ENCODE measurements around the gene LCLAT1. TPM values are rescaled to one million over a fixed set of nuclear protein-coding genes. Genes with fewer than 3 reads are reported as not detected.

The LCLAT1 gene
- total and polyA plus RNA-seq, 2 donors (not counting 1 experiment from before 2014, with no cell fraction given): 5.1 to 21.9 TPM

DNA sequence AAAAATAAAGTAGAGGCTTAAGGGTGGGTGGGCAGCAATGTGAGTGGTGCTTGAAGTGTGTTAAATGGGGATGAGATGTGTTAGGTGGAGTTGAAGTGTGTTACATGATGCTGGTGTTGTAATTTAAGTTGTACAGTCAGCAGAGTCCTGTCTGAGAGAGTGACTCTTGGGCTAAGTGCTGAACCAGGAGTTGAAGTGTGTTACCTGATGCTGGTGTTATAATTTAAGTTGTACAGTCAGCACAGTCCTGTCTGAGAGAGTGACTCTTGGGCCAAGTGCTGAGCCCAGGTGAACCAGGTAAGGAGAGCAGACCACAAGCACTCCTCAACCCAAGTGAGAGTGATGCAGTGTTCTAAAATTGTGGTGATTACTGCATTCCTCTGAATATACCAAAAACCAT is 40.6 kb downstream of the LCLAT1 start:
- Histone ChIP-seq H3K27ac (ENCODE audit: low read length in 2 of 2) (no peak overlapping the region), H3K4me1 (ENCODE audit: control insufficient read depth in 2 of 2, insufficient read depth in 2 of 2, low read length in 2 of 2) (peaks cover 5 to 28% of the 10 kb centered on the region in 2 donors), H4K20me1 (ENCODE audit: control insufficient read depth, insufficient read depth, low read length, poor library complexity, severe bottlenecking) (no peaks in the 10 kb centered on the region), H3K4me2 (replicated peaks; ENCODE audit: low read depth, low read length, poor library complexity, severe bottlenecking) (no peak overlapping the region), H3K9me3 (ENCODE audit: control extremely low read depth in 1 of 3, control insufficient read depth in 2 of 3, insufficient read depth in 1 of 3, low read length in 2 of 3) (no peaks in the 10 kb centered on the region), H3K4me3 (ENCODE audit: control extremely low read depth in 1 of 5, extremely low read depth in 1 of 5, insufficient read depth in 1 of 5, low read depth in 2 of 5, low read length in 4 of 5) (no peak overlapping the region), H3K36me3 (replicated peaks in 1 of 2; ENCODE audit: control extremely low read depth in 1 of 2, control insufficient read depth in 1 of 2, extremely low read depth in 1 of 2, insufficient read depth in 2 of 2, low read length in 1 of 2) (no peaks in the 10 kb centered on the region), H3K9ac (ENCODE audit: low read length) (no peak overlapping the region), H3K27me3 (replicated peaks in 1 of 4; ENCODE audit: control extremely low read depth in 1 of 4, control insufficient read depth in 3 of 4, insufficient read depth in 4 of 4, low read length in 3 of 4) (no peaks in the 10 kb centered on the region), H3K79me2 (ENCODE audit: control insufficient read depth, insufficient read depth, low read length) (peaks cover 56% of the 10 kb centered on the region), H2AFZ (ENCODE audit: insufficient read depth, low read depth, low read length, poor library complexity, severe bottlenecking) (no peak overlapping the region)
- ChIA-PET CTCF (no interaction called here), POLR2A (no interaction called here)
- Mint-ChIP-seq H3K4me1 (peaks cover 49% of the 10 kb centered on the region), H3K4me3 (no peak overlapping the region), H3K27ac (no peak overlapping the region), H3K9me3 (ENCODE audit: insufficient read depth) (no peaks in the 10 kb centered on the region), H3K27me3 (no peaks in the 10 kb centered on the region)
- DNase-seq (no peak), ATAC-seq (ENCODE audit: low read depth) (no peak)
- intact Hi-C loops (cut with micrococcal nuclease): loop anchor here (5.0 kb wide), 1 partner anchor 40 kb away; the partner anchor contains the start of gene LCLAT1
- TF ChIP-seq, protein P1, sequence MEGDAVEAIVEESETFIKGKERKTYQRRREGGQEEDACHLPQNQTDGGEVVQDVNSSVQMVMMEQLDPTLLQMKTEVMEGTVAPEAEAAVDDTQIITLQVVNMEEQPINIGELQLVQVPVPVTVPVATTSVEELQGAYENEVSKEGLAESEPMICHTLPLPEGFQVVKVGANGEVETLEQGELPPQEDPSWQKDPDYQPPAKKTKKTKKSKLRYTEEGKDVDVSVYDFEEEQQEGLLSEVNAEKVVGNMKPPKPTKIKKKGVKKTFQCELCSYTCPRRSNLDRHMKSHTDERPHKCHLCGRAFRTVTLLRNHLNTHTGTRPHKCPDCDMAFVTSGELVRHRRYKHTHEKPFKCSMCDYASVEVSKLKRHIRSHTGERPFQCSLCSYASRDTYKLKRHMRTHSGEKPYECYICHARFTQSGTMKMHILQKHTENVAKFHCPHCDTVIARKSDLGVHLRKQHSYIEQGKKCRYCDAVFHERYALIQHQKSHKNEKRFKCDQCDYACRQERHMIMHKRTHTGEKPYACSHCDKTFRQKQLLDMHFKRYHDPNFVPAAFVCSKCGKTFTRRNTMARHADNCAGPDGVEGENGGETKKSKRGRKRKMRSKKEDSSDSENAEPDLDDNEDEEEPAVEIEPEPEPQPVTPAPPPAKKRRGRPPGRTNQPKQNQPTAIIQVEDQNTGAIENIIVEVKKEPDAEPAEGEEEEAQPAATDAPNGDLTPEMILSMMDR (IDR thresholded peaks at IDR 0.05): no peak
- TF ChIP-seq EZH2 (IDR thresholded peaks at IDR 0.05; ENCODE audit: borderline replicate concordance, insufficient read depth, low read depth, low read length, poor library complexity, severe bottlenecking): no peak

GRCh38 chr2:30488012-30488659 is 41.1 kb downstream of the LCLAT1 start:
- ATAC-seq (ENCODE audit: low read depth) (no peak), DNase-seq (no peak)
- Mint-ChIP-seq H3K4me1 (peaks cover 53% of the 10 kb centered on the region), H3K27ac (no peak overlapping the region), H3K4me3 (no peak overlapping the region), H3K9me3 (ENCODE audit: insufficient read depth) (no peaks in the 10 kb centered on the region), H3K27me3 (no peaks in the 10 kb centered on the region)
- H2AFZ ChIP-seq (ENCODE audit: insufficient read depth, low read depth, low read length, poor library complexity, severe bottlenecking): no peak overlapping the region
- no peaks in the 10 kb centered on the region for H3K9me3 ChIP-seq (ENCODE audit: control extremely low read depth in 1 of 3, control insufficient read depth in 2 of 3, insufficient read depth in 1 of 3, low read length in 2 of 3)
- no peaks in the 10 kb centered on the region for H3K27me3 ChIP-seq (replicated peaks in 1 of 4; ENCODE audit: control extremely low read depth in 1 of 4, control insufficient read depth in 3 of 4, insufficient read depth in 4 of 4, low read length in 3 of 4)
- H3K4me3 ChIP-seq (ENCODE audit: control extremely low read depth in 1 of 5, extremely low read depth in 1 of 5, insufficient read depth in 1 of 5, low read depth in 2 of 5, low read length in 4 of 5): no peak overlapping the region
- no peaks in the 10 kb centered on the region for H4K20me1 ChIP-seq (ENCODE audit: control insufficient read depth, insufficient read depth, low read length, poor library complexity, severe bottlenecking)
- intact Hi-C loops (cut with micrococcal nuclease): loop anchor here (5.0 kb wide), 1 partner anchor 41 kb away; the partner anchor contains the start of gene LCLAT1
- ChIA-PET POLR2A (no interaction called here), CTCF (interaction anchor here (1.2 kb wide), 1 partner anchor 13 kb away, joined by 4 read pairs; no protein-coding TSS in a partner anchor)
- no peak for TF ChIP-seq EZH2 (IDR thresholded peaks at IDR 0.05; ENCODE audit: borderline replicate concordance, insufficient read depth, low read depth, low read length, poor library complexity, severe bottlenecking)
- TF ChIP-seq, protein P1 (IDR thresholded peaks at IDR 0.05): no peak
- no peaks in the 10 kb centered on the region for H3K36me3 ChIP-seq (replicated peaks in 1 of 2; ENCODE audit: control extremely low read depth in 1 of 2, control insufficient read depth in 1 of 2, extremely low read depth in 1 of 2, insufficient read depth in 2 of 2, low read length in 1 of 2)
- H3K27ac ChIP-seq (ENCODE audit: low read length in 2 of 2): no peak overlapping the region
- WGBS (ENCODE audit: insufficient coverage): no CpG with 5 or more reads among the region's 1 CpG
- peaks cover 55% of the 10 kb centered on the region for H3K79me2 ChIP-seq (ENCODE audit: control insufficient read depth, insufficient read depth, low read length)
- H3K4me2 ChIP-seq (replicated peaks; ENCODE audit: low read depth, low read length, poor library complexity, severe bottlenecking): no peak overlapping the region
- H3K4me1 ChIP-seq (ENCODE audit: control insufficient read depth in 2 of 2, insufficient read depth in 2 of 2, low read length in 2 of 2): peaks cover 8 to 33% of the 10 kb centered on the region in 2 donors
- H3K9ac ChIP-seq (ENCODE audit: low read length): no peak overlapping the region

All from B cell (primary cell).